Right ventricle myocardium superior (tissue), 1 donor: Measurements from ENCODE around the gene EXD2. TPM values are rescaled to one million over a fixed set of nuclear protein-coding genes. Genes with fewer than 3 reads are reported as not detected.

ENCODE experiments used
- ATAC-seq: fragments of 200-7000 bp; cut with Tn5 transposase; one replicate; pipeline ENCODE4 v1.9.1; 2020; ENCODE audit warnings: mild to moderate bottlenecking; ENCODE audit not compliant: poor library complexity
- DNase-seq: peaks from one replicate; pipeline ENCODE4 v3.0.0-alpha.2; 2020
- intact Hi-C: fragments of 100-400 bp; cut with DNase I; formaldehyde crosslinking; loops from one replicate; pipeline ENCODE4 v1.11.2; 2022
- total RNA-seq: library from RNA; stranded (reverse); fragmentation: NEBNext Ultra II Directional; extraction: Animal tissue kit (Norgen Biotek cat#: 25700); gene quantifications from one replicate; pipeline ENCODE4 v1.2.1, GENCODE V29; 2021
- donor health status: DM: no; HTN: yes; CAD: no; lungs with severe emphysema.

The EXD2 gene
- total RNA-seq, 1 donor from 2014 or later: 16.7 TPM

- ATAC-seq: peak; percentile 77
- DNase-seq: no peak
- intact Hi-C loops: loop anchor here (2.0 to 5.0 kb wide), 2 partner anchors 122 to 220 kb away; no protein-coding TSS in a partner anchor
Observed at GRCh38 chr14:69240527-69241173, 49.4 kb downstream of the EXD2 start.

DNA sequence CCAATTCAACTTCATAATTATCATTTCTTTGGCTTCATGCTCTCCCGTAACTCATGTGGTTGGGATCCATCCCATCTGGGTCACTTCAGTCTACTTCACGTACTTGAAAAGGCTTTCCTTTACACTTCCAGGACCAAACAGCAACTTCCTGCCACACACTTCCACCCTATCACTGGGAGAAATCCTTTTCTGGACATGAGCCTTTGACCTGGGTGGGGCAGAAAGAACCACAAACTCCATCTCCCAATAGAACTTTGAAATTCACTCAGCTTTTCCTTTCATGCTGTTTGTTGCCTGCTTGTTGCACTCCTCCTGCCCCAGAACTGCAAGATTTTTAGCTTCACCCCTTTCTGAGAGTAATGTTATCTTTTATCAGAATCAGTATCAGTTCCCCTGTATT is 50.3 kb downstream of the EXD2 start:
- intact Hi-C loops: loop anchor here (2.0 to 5.0 kb wide), 2 partner anchors 121 to 219 kb away; no protein-coding TSS in a partner anchor

GRCh38 chr14:69242311-69243224 is 51.3 kb downstream of the EXD2 start:
- intact Hi-C loops: loop anchor here (5.0 kb wide), 1 partner anchor 120 kb away; no protein-coding TSS in a partner anchor
- DNase-seq (no peak), ATAC-seq (peak; percentile 74)

More for the DNA sequence above, 50.3 kb downstream of the EXD2 start:
- DNase-seq (no peak), ATAC-seq (no peak)

- ATAC-seq: no peak
- intact Hi-C loops: loop anchor here (5.0 kb wide), 1 partner anchor 117 kb away; no protein-coding TSS in a partner anchor
- no peak for DNase-seq
Observed at GRCh38 chr14:69244946-69245345, 53.6 kb downstream of the EXD2 start.

GRCh38 chr14:69246331-69246730 is 55.0 kb downstream of the EXD2 start:
- DNase-seq (no peak), ATAC-seq (no peak)
- intact Hi-C loops: no loop called here

DNA sequence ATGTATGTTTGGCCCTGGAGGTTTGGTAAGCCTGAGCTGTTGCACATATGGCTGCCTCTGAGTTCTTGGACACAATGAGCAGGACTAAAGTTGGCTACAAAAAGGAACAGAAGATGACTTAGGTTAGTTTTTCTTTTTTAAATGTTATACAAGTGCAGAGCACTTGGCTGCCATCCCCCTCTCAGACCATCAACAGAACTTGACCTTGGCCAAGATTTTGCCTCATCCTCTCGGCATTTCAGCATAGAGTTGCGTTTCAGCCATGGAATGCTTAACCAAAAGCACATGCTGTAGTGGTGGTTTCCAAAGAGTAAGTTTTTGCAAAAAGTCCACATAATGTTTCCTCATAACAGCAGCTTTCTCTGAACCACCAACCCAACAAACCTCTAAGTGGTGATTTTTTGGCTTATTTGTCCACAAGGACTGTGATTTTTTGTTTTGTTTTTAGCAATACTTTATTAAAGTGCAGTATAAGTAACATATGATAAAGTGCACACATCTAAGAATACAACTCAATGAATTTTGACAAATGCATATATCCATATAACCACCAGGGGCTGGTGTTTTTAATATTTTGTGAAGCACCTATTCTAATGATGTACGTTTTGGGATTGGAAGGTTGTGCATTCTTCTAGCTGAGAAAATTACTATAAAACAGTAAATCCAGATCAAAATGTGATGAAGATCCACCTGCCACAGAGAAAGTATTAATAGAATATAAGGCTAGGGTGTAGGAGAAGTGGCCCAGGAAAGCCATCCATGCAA is 56.6 kb downstream of the EXD2 start:
- peak; percentile 80 for ATAC-seq
- DNase-seq: no peak
- intact Hi-C loops: no loop called here

- intact Hi-C loops: loop anchor here (5.0 kb wide), 1 partner anchor 98 kb away; no protein-coding TSS in a partner anchor
Observed at GRCh38 chr14:69249603-69250002, 58.3 kb downstream of the EXD2 start.

DNA sequence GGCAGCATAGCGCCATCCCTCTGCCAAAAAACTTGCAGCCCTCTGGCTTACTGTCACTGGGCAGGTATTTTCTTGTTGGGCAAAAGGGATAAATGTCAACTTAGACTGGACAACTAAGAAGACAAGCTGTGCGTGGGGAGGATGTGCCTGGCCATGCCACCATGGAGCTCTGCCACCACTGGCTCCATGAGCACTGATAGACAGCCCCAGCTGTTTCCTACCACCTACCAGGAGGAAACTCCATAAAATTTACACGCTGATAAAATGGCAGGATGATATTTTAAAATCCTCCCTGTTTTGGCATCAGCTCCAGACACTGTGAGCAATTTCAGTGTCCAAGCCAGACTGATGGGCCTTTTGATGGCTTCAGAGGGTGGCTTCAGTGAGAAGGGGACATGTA is 61.6 kb downstream of the EXD2 start:
- DNase-seq (no peak), ATAC-seq (no peak)
- intact Hi-C loops: loop anchor here (5.0 kb wide), 1 partner anchor 94 kb away; no protein-coding TSS in a partner anchor

More at GRCh38 chr14:69249603-69250002, 58.3 kb downstream of the EXD2 start:
- no peak for DNase-seq
- no peak for ATAC-seq

GRCh38 chr14:69259168-69259526 is 67.8 kb downstream of the EXD2 start:
- no peak for ATAC-seq
- intact Hi-C loops: no loop called here
- no peak for DNase-seq

DNA sequence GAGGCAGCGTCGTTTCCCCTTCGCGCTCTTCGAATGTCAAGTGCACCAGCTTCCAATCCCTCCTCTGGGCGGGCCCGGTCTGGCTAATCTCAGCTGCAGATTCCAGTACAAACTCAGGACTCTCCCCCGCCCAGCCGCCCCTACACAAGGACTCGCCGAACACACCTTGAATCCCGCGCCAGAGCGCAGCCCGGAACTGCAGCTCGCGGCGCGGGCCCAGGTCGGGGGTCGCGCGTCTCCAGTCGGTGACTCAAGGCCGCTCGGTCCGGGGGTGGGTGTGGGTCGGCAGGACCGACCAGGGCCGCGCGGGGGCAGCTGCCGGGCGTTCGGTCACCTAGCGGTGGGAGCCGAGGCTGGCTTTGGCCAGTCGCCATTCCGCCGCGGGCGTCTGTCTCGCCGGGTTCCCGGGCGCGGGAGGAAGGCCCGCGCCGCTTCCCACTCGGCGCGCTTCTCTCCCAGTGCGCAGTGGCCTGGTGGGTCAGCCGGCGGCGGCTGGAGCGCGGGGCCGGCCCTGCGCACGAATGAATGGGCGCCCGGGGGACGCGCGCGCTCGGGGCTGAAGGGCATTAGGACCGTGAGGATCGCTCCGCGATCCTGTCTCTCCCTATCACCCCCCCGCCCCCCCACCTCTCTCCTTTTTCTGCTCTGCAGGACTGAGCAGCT is 68.4 kb downstream of the EXD2 start, which contains the start of gene GALNT16:
Gene GALNT16, plus strand, starts transcription at position 632 of the 663 bp plus-strand sequence. CDS start 133 bp downstream, outside the sequence.
- ATAC-seq: peak; percentile 32
- intact Hi-C loops: no loop called here
- DNase-seq: peak; percentile 65

- intact Hi-C loops: no loop called here
- ATAC-seq (peak; percentile 14), DNase-seq (peak; percentile 50)
Observed at GRCh38 chr14:69260190-69260860, 69.0 kb downstream of the EXD2 start.

DNA sequence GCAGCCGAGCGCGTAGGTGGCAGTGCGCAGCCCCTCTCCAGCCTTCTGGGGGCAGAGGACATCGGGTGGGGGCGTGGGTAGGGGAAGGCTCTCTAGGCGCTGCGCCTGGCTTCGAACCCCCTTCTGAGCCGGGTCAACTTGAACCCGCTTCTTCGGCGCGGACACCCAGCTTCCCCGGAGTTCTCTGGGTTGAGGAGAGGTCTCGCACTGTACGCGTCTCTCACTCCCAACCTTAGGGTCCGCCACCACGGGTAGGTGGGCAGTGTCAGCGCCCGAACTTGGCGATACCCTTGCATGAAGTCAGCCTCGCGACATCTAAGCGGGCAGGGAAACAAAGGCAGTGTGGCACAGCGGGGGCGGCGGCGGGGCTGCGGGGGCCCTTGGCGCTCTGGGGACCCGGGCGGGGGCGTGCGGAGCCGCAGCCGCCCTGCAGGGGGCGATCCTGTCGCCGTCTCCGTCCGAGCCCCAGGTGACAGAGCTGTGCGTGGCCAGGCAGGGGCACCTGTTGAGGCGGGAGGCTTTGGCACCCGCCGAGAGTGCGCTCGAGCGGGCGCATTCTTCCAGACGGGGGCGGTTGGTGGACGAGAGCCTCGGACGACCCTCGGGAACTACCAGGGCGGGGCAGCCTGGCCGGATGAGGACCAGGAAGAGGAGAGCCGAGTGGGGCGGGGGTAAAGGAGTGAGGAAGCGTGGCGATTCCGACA is 69.7 kb downstream of the EXD2 start:
- ATAC-seq (peak; percentile 80), DNase-seq (peak; percentile 70)
- intact Hi-C loops: no loop called here

- DNase-seq (peak; percentile 68), ATAC-seq (peak; percentile 70)
- intact Hi-C loops: no loop called here
Observed at GRCh38 chr14:69261761-69262331, 70.5 kb downstream of the EXD2 start.

- intact Hi-C loops: no loop called here
- no peak for ATAC-seq
- no peak for DNase-seq
Observed at GRCh38 chr14:69262516-69262915, 71.2 kb downstream of the EXD2 start.

DNA sequence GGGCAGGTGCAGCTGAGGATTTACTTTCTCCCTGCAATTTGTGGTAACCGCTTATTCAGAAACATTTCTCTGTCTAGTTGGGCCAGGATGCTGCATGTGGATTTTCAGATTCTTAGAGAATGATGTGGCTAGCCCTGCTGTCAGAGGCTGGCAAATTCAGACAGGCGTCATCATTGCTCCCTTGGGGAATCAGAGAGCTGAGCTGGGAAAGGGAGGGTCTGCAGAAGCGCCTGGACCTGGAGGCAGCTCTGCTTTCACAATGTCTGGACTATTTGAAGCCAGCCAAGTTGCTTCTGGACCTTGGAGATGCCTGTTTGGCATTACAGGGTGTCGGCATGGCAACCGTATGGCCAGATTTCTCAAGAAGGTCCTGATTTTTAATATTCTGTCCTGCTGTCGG is 72.1 kb downstream of the EXD2 start:
- intact Hi-C loops: no loop called here
- peak; percentile 74 for DNase-seq
- ATAC-seq: peak; percentile 23

DNA sequence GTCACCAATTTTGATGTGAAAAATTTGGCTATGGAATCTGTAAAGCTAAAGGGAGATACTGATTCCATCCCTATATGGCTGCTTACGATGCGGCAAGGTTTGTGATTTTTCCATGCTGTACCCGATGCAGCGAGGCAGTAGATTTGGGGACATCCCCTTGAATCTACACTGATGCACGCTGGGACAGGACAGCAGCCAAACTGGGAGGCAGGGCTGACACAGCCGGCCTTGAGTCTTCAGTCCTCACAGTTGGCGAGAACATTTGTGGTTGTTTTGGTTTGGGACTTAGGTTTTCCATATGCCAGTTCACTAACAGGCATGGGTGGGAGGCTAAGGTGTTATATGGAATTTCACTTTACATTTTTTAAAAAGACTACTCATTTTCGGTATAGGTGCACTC is 72.5 kb downstream of the EXD2 start:
- ATAC-seq (no peak), DNase-seq (peak; percentile 62)
- intact Hi-C loops: no loop called here
